HEK293 (cell line): ENCODE measurements around the gene MRPL55.

Source experiments
- ATF2 ChIP-seq: fragments of 450-650 bp; formaldehyde crosslinking; IDR thresholded peaks from 2 replicates; pipeline ENCODE4 v1.5.1; 2016; ENCODE audit warnings: missing biosample characterization, missing genetic modification characterization, low read depth
- FEZF1 ChIP-seq: fragments of 450-650 bp; formaldehyde crosslinking; IDR thresholded peaks from 2 replicates; pipeline ENCODE4 v1.5.1; 2016; ENCODE audit warnings: missing biosample characterization, missing genetic modification characterization
- IKZF3 ChIP-seq: fragments of 450-650 bp; IDR thresholded peaks from 2 replicates; pipeline ENCODE4 v1.5.0; 2018; ENCODE audit warnings: missing biosample characterization, mild to moderate bottlenecking, missing genetic modification characterization, moderate library complexity
- KLF10 ChIP-seq: fragments of 450-650 bp; IDR thresholded peaks from 2 replicates; pipeline ENCODE4 v1.5.1; 2018; ENCODE audit warnings: missing biosample characterization, mild to moderate bottlenecking, missing genetic modification characterization
- PRDM6 ChIP-seq: fragments of 450-650 bp; formaldehyde crosslinking; IDR thresholded peaks from 2 replicates; pipeline ENCODE4 v1.5.1; 2017; ENCODE audit warnings: missing biosample characterization, missing genetic modification characterization
- ZBTB26 ChIP-seq: fragments of 450-650 bp; formaldehyde crosslinking; optimal IDR thresholded peaks from 2 replicates; pipeline ENCODE3; 2016; ENCODE audit warnings: missing biosample characterization, mild to moderate bottlenecking, missing genetic modification characterization
- ZEB2 ChIP-seq: fragments of 450-650 bp; formaldehyde crosslinking; IDR thresholded peaks from 2 replicates; pipeline ENCODE4 v1.5.1; 2016; ENCODE audit warnings: missing biosample characterization, missing genetic modification characterization
- ZNF114 ChIP-seq: fragments of 450-650 bp; formaldehyde crosslinking; IDR thresholded peaks from 2 replicates; pipeline ENCODE4 v1.5.0; 2017; ENCODE audit warnings: missing biosample characterization, missing genetic modification characterization
- ZNF148 ChIP-seq: fragments of 450-650 bp; formaldehyde crosslinking; IDR thresholded peaks from 2 replicates; pipeline ENCODE4 v1.5.0; 2017; ENCODE audit warnings: missing biosample characterization, missing genetic modification characterization, borderline replicate concordance
- ZNF24 ChIP-seq: fragments of 450-650 bp; formaldehyde crosslinking; IDR thresholded peaks from 2 replicates; pipeline ENCODE4 v1.5.1; 2016; ENCODE audit warnings: missing biosample characterization, missing genetic modification characterization
- ZNF248 ChIP-seq: fragments of 450-650 bp; formaldehyde crosslinking; IDR thresholded peaks from 2 replicates; pipeline ENCODE4 v1.5.1; 2017; ENCODE audit warnings: missing biosample characterization, missing genetic modification characterization
- ZNF302 ChIP-seq: fragments of 450-650 bp; formaldehyde crosslinking; IDR thresholded peaks from 2 replicates; pipeline ENCODE4 v1.5.1; 2016; ENCODE audit warnings: missing biosample characterization, missing genetic modification characterization, low read depth
- ZNF324 ChIP-seq: fragments of 450-650 bp; formaldehyde crosslinking; IDR thresholded peaks from 2 replicates; pipeline ENCODE4 v1.5.1; 2016; ENCODE audit warnings: missing biosample characterization, missing genetic modification characterization
- ZNF335 ChIP-seq: fragments of 450-650 bp; formaldehyde crosslinking; conservative IDR thresholded peaks from 2 replicates; pipeline ENCODE4 v1.5.1; 2016; ENCODE audit warnings: missing biosample characterization, missing genetic modification characterization
- ZNF366 ChIP-seq: fragments of 450-650 bp; formaldehyde crosslinking; conservative IDR thresholded peaks from 2 replicates; pipeline ENCODE4 v1.5.1; 2016; ENCODE audit warnings: missing biosample characterization, missing genetic modification characterization
- ZNF398 ChIP-seq: fragments of 450-650 bp; formaldehyde crosslinking; IDR thresholded peaks from 2 replicates; pipeline ENCODE4 v1.5.1; 2017; ENCODE audit warnings: missing biosample characterization, missing genetic modification characterization
- ZNF48 ChIP-seq: fragments of 450-650 bp; formaldehyde crosslinking; IDR thresholded peaks from 2 replicates; pipeline ENCODE4 v1.5.1; 2016; ENCODE audit warnings: missing biosample characterization, missing genetic modification characterization
- ZNF513 ChIP-seq: fragments of 450-650 bp; IDR thresholded peaks from 2 replicates; pipeline ENCODE4 v1.5.1; 2018; ENCODE audit warnings: missing biosample characterization, missing genetic modification characterization
- ZNF530 ChIP-seq: fragments of 450-650 bp; formaldehyde crosslinking; IDR thresholded peaks from 2 replicates; pipeline ENCODE4 v1.5.1; 2016; ENCODE audit warnings: low read depth, missing biosample characterization, missing genetic modification characterization
- ZNF549 ChIP-seq: fragments of 450-650 bp; IDR thresholded peaks from 2 replicates; pipeline ENCODE4 v1.5.1; 2018; ENCODE audit warnings: missing biosample characterization, missing genetic modification characterization, mild to moderate bottlenecking, inconsistent platforms, moderate library complexity
- ZNF555 ChIP-seq: fragments of 450-650 bp; formaldehyde crosslinking; conservative IDR thresholded peaks from 2 replicates; pipeline ENCODE4 v1.5.1; 2017; ENCODE audit warnings: missing biosample characterization, mild to moderate bottlenecking, missing genetic modification characterization, inconsistent platforms
- ZNF596 ChIP-seq: fragments of 450-650 bp; IDR thresholded peaks from 2 replicates; pipeline ENCODE4 v1.5.0; 2018; ENCODE audit warnings: missing biosample characterization, mild to moderate bottlenecking, missing genetic modification characterization, moderate library complexity
- ZNF624 ChIP-seq: fragments of 450-650 bp; formaldehyde crosslinking; IDR thresholded peaks from 2 replicates; pipeline ENCODE4 v1.5.1; 2017; ENCODE audit warnings: missing biosample characterization, missing genetic modification characterization
- ZNF629 ChIP-seq: fragments of 450-650 bp; formaldehyde crosslinking; IDR thresholded peaks from 2 replicates; pipeline ENCODE4 v1.5.1; 2017; ENCODE audit warnings: missing biosample characterization, missing genetic modification characterization
- ZNF654 ChIP-seq: fragments of 450-650 bp; formaldehyde crosslinking; IDR thresholded peaks from 2 replicates; pipeline ENCODE4 v1.5.1; 2016; ENCODE audit warnings: low read depth, missing biosample characterization, missing genetic modification characterization
- ZNF670 ChIP-seq: fragments of 450-650 bp; formaldehyde crosslinking; IDR thresholded peaks from 2 replicates; pipeline ENCODE4 v1.5.1; 2016; ENCODE audit warnings: missing biosample characterization, missing genetic modification characterization, low read depth
- ZNF677 ChIP-seq: fragments of 450-650 bp; IDR thresholded peaks from 2 replicates; pipeline ENCODE4 v1.5.0; 2018; ENCODE audit warnings: missing biosample characterization, mild to moderate bottlenecking, missing genetic modification characterization, moderate library complexity
- ZNF707 ChIP-seq: fragments of 450-650 bp; formaldehyde crosslinking; IDR thresholded peaks from 2 replicates; pipeline ENCODE4 v1.5.1; 2016; ENCODE audit warnings: missing biosample characterization, missing genetic modification characterization
- ZNF76 ChIP-seq: fragments of 450-650 bp; formaldehyde crosslinking; IDR thresholded peaks from 2 replicates; pipeline ENCODE4; 2016; ENCODE audit warnings: low read depth, missing biosample characterization, missing genetic modification characterization, borderline replicate concordance
- ZNF777 ChIP-seq: fragments of 450-650 bp; formaldehyde crosslinking; IDR thresholded peaks from 2 replicates; pipeline ENCODE4 v1.5.1; 2017; ENCODE audit warnings: missing biosample characterization, missing genetic modification characterization, borderline replicate concordance

Gene MRPL55

GRCh38 chr1:228082918-228083870 is 25.9 kb downstream of the MRPL55 start (continued):
- TF ChIP-seq ZNF530 (tag by site-specific recombination) (no peak), ZNF398 (tag by site-specific recombination) (no peak), ZNF654 (tag by site-specific recombination) (no peak), ZNF302 (tag by site-specific recombination) (no peak), ZNF555 (tag by site-specific recombination) (no peak), ATF2 (tag by site-specific recombination) (no peak), FEZF1 (tag by site-specific recombination) (no peak), ZNF596 (tag by site-specific recombination) (0 out of 2 replicates have a peak, but pooled peaks have one; percentile 0), ZNF324 (tag by site-specific recombination) (no peak), PRDM6 (tag by site-specific recombination) (no peak), ZNF670 (tag by site-specific recombination) (no peak), ZNF629 (tag by site-specific recombination) (no peak), ZNF148 (tag by site-specific recombination) (no peak), ZEB2 (no peak), ZNF707 (tag by site-specific recombination) (no peak), IKZF3 (tag by site-specific recombination) (no peak), KLF10 (tag by site-specific recombination) (no peak), ZNF549 (tag by site-specific recombination) (no peak), ZNF513 (no peak), ZNF76 (tag by site-specific recombination) (no peak; the same call in none of the 2 replicates), ZNF24 (tag by site-specific recombination) (no peak), ZNF366 (tag by site-specific recombination) (no peak), ZNF777 (tag by site-specific recombination) (no peak), ZBTB26 (tag by site-specific recombination) (no peak), ZNF248 (tag by site-specific recombination) (no peak), ZNF114 (tag by site-specific recombination) (no peak), ZNF335 (tag by site-specific recombination) (peak; percentile 27), ZNF677 (tag by site-specific recombination) (peak; percentile 56; the same call in 1 of the 2 replicates), ZNF624 (tag by site-specific recombination) (no peak), ZNF48 (no peak)
